Parathyroid adenoma (tissue), 2 donors: ENCODE measurements around the gene MON1B.
"Not testable (repeated sequence)": the region's sequence is repeated elsewhere in the genome, so short reads cannot be mapped to it uniquely, and the experiment has no call there.

Source experiments
- H2AFZ ChIP-seq: fragments of 300-600 bp; sonication (generic); one replicate; pipeline ENCODE4 v1.7.0; 2017; ENCODE audit warnings: antibody characterized with exemption, mild to moderate bottlenecking
- H3K27ac ChIP-seq: fragments of 300-600 bp; sonication (generic); one replicate; pipeline ENCODE4 v1.7.0; 2017
- H3K27me3 ChIP-seq: fragments of 300-600 bp; sonication (generic); one replicate; pipeline ENCODE4 v1.7.0; 2017; ENCODE audit warnings: low read length; ENCODE audit not compliant: control insufficient read depth, insufficient read depth
- H3K36me3 ChIP-seq: fragments of 300-600 bp; sonication (generic); one replicate; pipeline ENCODE4 v1.7.0; 2017; ENCODE audit warnings: low read length; ENCODE audit not compliant: control insufficient read depth, insufficient read depth
- H3K4me1 ChIP-seq: fragments of 300-600 bp; sonication (generic); one replicate; pipeline ENCODE4 v1.7.0; 2017; ENCODE audit warnings: control low read depth
- H3K4me2 ChIP-seq: fragments of 300-600 bp; sonication (generic); one replicate; pipeline ENCODE4 v1.7.0; 2017; ENCODE audit warnings: low read length
- H3K4me3 ChIP-seq: fragments of 300-600 bp; sonication (generic); one replicate; pipeline ENCODE4 v1.7.0; 2017; ENCODE audit warnings: low read depth, low read length
- H3K79me2 ChIP-seq: fragments of 300-600 bp; sonication (generic); one replicate; pipeline ENCODE4 v1.7.0; 2017; ENCODE audit warnings: control low read depth
- H3K9ac ChIP-seq: fragments of 300-600 bp; sonication (generic); one replicate; pipeline ENCODE4 v1.7.0; 2017; ENCODE audit warnings: mild to moderate bottlenecking
- H3K9me3 ChIP-seq: fragments of 300-600 bp; sonication (generic); one replicate; pipeline ENCODE4 v1.7.0; 2017; ENCODE audit warnings: low read length; ENCODE audit not compliant: control insufficient read depth
- CTCF ChIP-seq: fragments of 300-600 bp; sonication (generic); IDR thresholded peaks from one replicate; pipeline ENCODE4 v1.7.0; 2017; ENCODE audit warnings: antibody characterized with exemption, mild to moderate bottlenecking
- donor health status: primary hyperparathyroidism.

MON1B gene

GRCh38 chr16:77158293-77158692 is 32.7 kb upstream of the MON1B start:
- Histone ChIP-seq H3K4me3 (no peak overlapping the region), H3K9me3 (no peaks in the 10 kb centered on the region), H3K27ac (no peak overlapping the region), H3K79me2 (no peaks in the 10 kb centered on the region), H3K9ac (no peak overlapping the region), H3K4me1 (no peaks in the 10 kb centered on the region), H3K27me3 (no peaks in the 10 kb centered on the region), H3K4me2 (no peak overlapping the region), H3K36me3 (no peaks in the 10 kb centered on the region), H2AFZ (no peak overlapping the region)
- no peak for TF ChIP-seq CTCF

GRCh38 chr16:77165006-77165405 is 26.0 kb upstream of the MON1B start:
- Histone ChIP-seq H3K4me3 (no peak overlapping the region), H3K36me3 (no peaks in the 10 kb centered on the region), H3K9ac (no peak overlapping the region), H3K4me2 (no peak overlapping the region), H3K27me3 (no peaks in the 10 kb centered on the region), H3K9me3 (no peaks in the 10 kb centered on the region), H3K79me2 (no peaks in the 10 kb centered on the region), H2AFZ (no peak overlapping the region), H3K4me1 (no peaks in the 10 kb centered on the region), H3K27ac (no peak overlapping the region)
- no peak for TF ChIP-seq CTCF

- not testable (repeated sequence) for H3K36me3 ChIP-seq, H3K4me2 ChIP-seq, H3K9me3 ChIP-seq, H3K79me2 ChIP-seq, H3K27me3 ChIP-seq, H3K9ac ChIP-seq, H3K4me3 ChIP-seq, H3K4me1 ChIP-seq, H3K27ac ChIP-seq, H2AFZ ChIP-seq
These were observed 25.3 kb upstream of the MON1B start for GRCh38 chr16:77165536-77166236.

- no peak for TF ChIP-seq CTCF
- Histone ChIP-seq H3K27me3 (no peaks in the 10 kb centered on the region), H3K9ac (no peak overlapping the region), H3K9me3 (no peaks in the 10 kb centered on the region), H2AFZ (no peak overlapping the region), H3K4me1 (no peaks in the 10 kb centered on the region), H3K4me2 (no peak overlapping the region), H3K79me2 (no peaks in the 10 kb centered on the region), H3K27ac (no peak overlapping the region), H3K4me3 (no peak overlapping the region), H3K36me3 (no peaks in the 10 kb centered on the region)
These were observed 24.3 kb upstream of the MON1B start for GRCh38 chr16:77166726-77167125.

GRCh38 chr16:77168901-77169300 is 22.1 kb upstream of the MON1B start:
- Histone ChIP-seq H2AFZ (no peak overlapping the region), H3K4me3 (no peak overlapping the region), H3K27ac (no peak overlapping the region), H3K27me3 (no peaks in the 10 kb centered on the region), H3K4me2 (no peak overlapping the region), H3K36me3 (no peaks in the 10 kb centered on the region), H3K9ac (no peak overlapping the region), H3K9me3 (no peaks in the 10 kb centered on the region), H3K4me1 (no peaks in the 10 kb centered on the region), H3K79me2 (no peaks in the 10 kb centered on the region)
- no peak for TF ChIP-seq CTCF
